Fibroblast of lung (primary cell): Measurements from ENCODE around the gene TLE1. TPM values are rescaled to one million over a fixed set of nuclear protein-coding genes. Genes with fewer than 3 reads are reported as not detected.

Experiments used
- DNase-seq, 2 donors: peaks; one replicate each; pipeline versions ENCODE4 v3.0.0 to v3.0.0-alpha.2; 2010; ENCODE audit warnings: low read depth in 2 of 2
- H2AFZ ChIP-seq: 2 replicates; pipeline ENCODE4 v1.5.1; 2012; ENCODE audit warnings: low read length, control low read depth, inconsistent platforms
- H3K27ac ChIP-seq: 2 replicates; pipeline ENCODE4 v1.5.1; 2011; ENCODE audit warnings: low read length, control low read depth; ENCODE audit not compliant: insufficient read depth
- H3K27me3 ChIP-seq: 2 replicates; pipeline ENCODE4 v1.5.1; 2011; ENCODE audit warnings: mild to moderate bottlenecking, low read length; ENCODE audit not compliant: control insufficient read depth, insufficient read depth
- H3K36me3 ChIP-seq: 2 replicates; pipeline ENCODE4 v1.5.1; 2011; ENCODE audit warnings: low read length; ENCODE audit not compliant: control insufficient read depth, insufficient read depth
- H3K4me1 ChIP-seq: 2 replicates; pipeline ENCODE4 v1.5.1; 2011; ENCODE audit warnings: low read length; ENCODE audit not compliant: control insufficient read depth, insufficient read depth; ENCODE audit errors: extremely low read depth
- H3K4me2 ChIP-seq: 2 replicates; pipeline ENCODE4 v1.5.1; 2011; ENCODE audit warnings: low read length, control low read depth; ENCODE audit not compliant: insufficient read depth; ENCODE audit errors: extremely low read depth
- H3K4me3 ChIP-seq, 4 experiments: fragments of 200-600 bp in 1 of 4; sonication (generic) in 1 of 4; replicated peaks in 1 of 4; 2 replicates each; pipeline ENCODE4 v1.5.1; 2011 to 2016; ENCODE audit warnings: low read length in 4 of 4, low read depth in 3 of 4, mild to moderate bottlenecking in 3 of 4, control low read depth in 2 of 4, inconsistent platforms in 1 of 4, mixed read lengths in 1 of 4; ENCODE audit not compliant: insufficient read depth in 1 of 4; ENCODE audit errors: control extremely low read depth in 1 of 4
- H3K79me2 ChIP-seq: 2 replicates; pipeline ENCODE4 v1.5.1; 2012; ENCODE audit warnings: mild to moderate bottlenecking, low read length, inconsistent platforms; ENCODE audit not compliant: control insufficient read depth, insufficient read depth
- H3K9ac ChIP-seq: 2 replicates; pipeline ENCODE4 v1.5.1; 2011; ENCODE audit warnings: mild to moderate bottlenecking, low read length, control low read depth; ENCODE audit not compliant: insufficient read depth
- H3K9me3 ChIP-seq: 2 replicates; pipeline ENCODE4 v1.5.1; 2012; ENCODE audit warnings: low read depth, low read length; ENCODE audit not compliant: control insufficient read depth, insufficient read depth
- H4K20me1 ChIP-seq: 2 replicates; pipeline ENCODE4 v1.5.1; 2011; ENCODE audit warnings: low read length; ENCODE audit not compliant: control insufficient read depth, insufficient read depth; ENCODE audit errors: extremely low read depth
- EZH2 ChIP-seq: IDR thresholded peaks from 2 replicates; pipeline ENCODE4 v1.5.1; 2012; ENCODE audit warnings: low read length, control low read depth, mild to moderate bottlenecking; ENCODE audit errors: missing control alignments
- polyA plus RNA-seq, 2 donors: library from polyadenylated mRNA; depleted of rRNA in 1 of 2; stranded (reverse) in 1 of 2; unstranded in 1 of 2; fragments of >200 nt; gene quantifications; 2 replicates each; pipeline ENCODE4 v1.2.1, GENCODE V29; 2011 to 2012; ENCODE audit warnings: missing spikeins in 1 of 2
- total RNA-seq: library from RNA; depleted of rRNA; stranded (reverse); fragments of >200 nt; gene quantifications from 2 replicates; pipeline ENCODE4 v1.2.1, GENCODE V29; 2014
- TF ChIP-seq, protein P1 (sequence below), 2 donors: IDR thresholded peaks in 1 of 2; conservative IDR thresholded peaks in 1 of 2; 1 replicate in 1 of 2; 2 replicates in 1 of 2; pipeline ENCODE4 v1.5.1; 2011 to 2012; ENCODE audit warnings: low read length in 2 of 2, control low read depth in 1 of 2, inconsistent platforms in 1 of 2, low read depth in 1 of 2, mild to moderate bottlenecking in 1 of 2

Gene TLE1
- total and polyA plus RNA-seq, 2 donors (not counting 1 experiment from before 2014, with no cell fraction given) = 29.3 to 29.7 TPM

- H3K27ac ChIP-seq = no peak overlapping the region
- H3K27me3 ChIP-seq = no peaks in the 10 kb centered on the region
- H3K4me1 ChIP-seq = no peaks in the 10 kb centered on the region
- H3K9me3 ChIP-seq = no peaks in the 10 kb centered on the region
- H3K4me3 ChIP-seq = no peak overlapping the region
- H3K4me2 ChIP-seq = no peak overlapping the region
- H3K79me2 ChIP-seq = no peaks in the 10 kb centered on the region
- H4K20me1 ChIP-seq = no peaks in the 10 kb centered on the region
- H3K9ac ChIP-seq = no peak overlapping the region
- no peak for TF ChIP-seq EZH2
- TF ChIP-seq, protein P1, sequence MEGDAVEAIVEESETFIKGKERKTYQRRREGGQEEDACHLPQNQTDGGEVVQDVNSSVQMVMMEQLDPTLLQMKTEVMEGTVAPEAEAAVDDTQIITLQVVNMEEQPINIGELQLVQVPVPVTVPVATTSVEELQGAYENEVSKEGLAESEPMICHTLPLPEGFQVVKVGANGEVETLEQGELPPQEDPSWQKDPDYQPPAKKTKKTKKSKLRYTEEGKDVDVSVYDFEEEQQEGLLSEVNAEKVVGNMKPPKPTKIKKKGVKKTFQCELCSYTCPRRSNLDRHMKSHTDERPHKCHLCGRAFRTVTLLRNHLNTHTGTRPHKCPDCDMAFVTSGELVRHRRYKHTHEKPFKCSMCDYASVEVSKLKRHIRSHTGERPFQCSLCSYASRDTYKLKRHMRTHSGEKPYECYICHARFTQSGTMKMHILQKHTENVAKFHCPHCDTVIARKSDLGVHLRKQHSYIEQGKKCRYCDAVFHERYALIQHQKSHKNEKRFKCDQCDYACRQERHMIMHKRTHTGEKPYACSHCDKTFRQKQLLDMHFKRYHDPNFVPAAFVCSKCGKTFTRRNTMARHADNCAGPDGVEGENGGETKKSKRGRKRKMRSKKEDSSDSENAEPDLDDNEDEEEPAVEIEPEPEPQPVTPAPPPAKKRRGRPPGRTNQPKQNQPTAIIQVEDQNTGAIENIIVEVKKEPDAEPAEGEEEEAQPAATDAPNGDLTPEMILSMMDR (conservative IDR thresholded peaks at IDR 0.05 in 1 of 2, IDR thresholded peaks at IDR 0.05 in 1 of 2; ENCODE audit: low read depth in 1 of 2, low read length in 2 of 2) = no peak
- DNase-seq = no peak
- H3K36me3 ChIP-seq = no peaks in the 10 kb centered on the region
- H2AFZ ChIP-seq = no peak overlapping the region
Measured at GRCh38 chr9:81705578-81705977, 16.2 kb upstream of the TLE1 start.

DNA sequence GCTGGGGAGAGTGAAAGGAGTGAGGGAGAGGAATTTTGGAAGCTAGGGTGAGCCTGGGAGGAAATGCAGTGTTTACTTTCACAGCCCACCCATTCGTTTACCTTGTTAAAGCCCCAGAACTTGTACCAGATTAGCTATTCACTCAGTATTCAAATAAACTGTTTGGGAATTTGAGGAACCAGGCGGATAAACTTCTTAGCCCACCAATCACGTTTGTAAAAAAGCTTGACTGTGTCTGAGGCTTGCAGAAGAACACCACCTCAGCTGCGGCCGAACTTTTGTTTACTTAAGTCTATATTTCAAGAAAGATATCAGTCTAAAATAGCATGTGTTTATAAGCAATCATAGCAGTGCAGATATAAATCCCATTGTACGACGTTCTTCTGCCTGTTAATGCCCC lies 5.2 kb upstream of the TLE1 start:
- DNase-seq = peak in 1 of 2 donors; percentile 67
- H3K4me1 ChIP-seq = peaks cover 10% of the 10 kb centered on the region
- no peak overlapping the region for H3K27ac ChIP-seq
- TF ChIP-seq EZH2 = no peak
- TF ChIP-seq, protein P1 (conservative IDR thresholded peaks at IDR 0.05 in 1 of 2, IDR thresholded peaks at IDR 0.05 in 1 of 2; ENCODE audit: low read depth in 1 of 2, low read length in 2 of 2) = no peak
- peak overlapping the region; percentile 66 for H3K4me2 ChIP-seq
- H3K27me3 ChIP-seq = no peaks in the 10 kb centered on the region
- no peaks in the 10 kb centered on the region for H3K79me2 ChIP-seq
- peak overlapping the region; percentile 54 for H2AFZ ChIP-seq
- no peak overlapping the region for H3K9ac ChIP-seq
- H4K20me1 ChIP-seq = no peaks in the 10 kb centered on the region
- no peaks in the 10 kb centered on the region for H3K36me3 ChIP-seq
- peak overlapping the region in 2 of 4 experiments; percentile 13 to 28 for H3K4me3 ChIP-seq
- H3K9me3 ChIP-seq = no peaks in the 10 kb centered on the region

DNA sequence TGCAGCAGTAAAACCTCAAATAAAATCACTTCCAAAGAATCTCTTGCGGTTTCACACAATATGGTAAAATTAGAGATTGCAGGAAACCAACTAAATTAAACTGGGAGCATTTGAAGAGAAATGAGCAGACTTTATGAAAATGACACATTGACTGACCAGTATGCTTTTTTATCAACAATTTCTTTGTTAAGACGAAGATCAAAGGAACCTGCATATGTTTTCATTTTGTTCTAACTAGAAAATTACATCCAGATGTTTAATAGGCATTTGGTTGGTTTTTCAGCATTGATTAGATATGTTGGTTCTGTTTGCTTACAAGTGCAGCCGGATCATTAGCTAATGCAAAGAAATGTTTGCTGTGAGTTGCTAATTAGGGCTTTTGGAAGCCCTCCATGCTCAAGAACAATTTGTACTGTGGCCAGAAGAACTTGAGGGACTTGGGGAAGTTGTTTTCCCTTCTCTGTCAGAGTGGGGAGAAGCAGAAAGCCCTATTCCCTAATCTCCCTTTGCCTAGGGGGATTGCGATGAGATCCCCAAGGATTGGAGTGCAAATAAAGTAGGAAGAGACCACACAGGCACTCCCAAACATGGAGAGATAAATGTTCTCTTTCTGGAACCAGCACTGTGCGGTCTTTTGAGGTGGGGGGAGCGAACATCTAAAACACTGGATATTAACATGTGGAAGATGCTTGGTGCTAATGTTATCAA lies 4.5 kb upstream of the TLE1 start:
- Histone ChIP-seq H3K79me2 (no peaks in the 10 kb centered on the region), H3K9me3 (no peaks in the 10 kb centered on the region), H3K4me2 (peak overlapping the region; percentile 58), H4K20me1 (no peaks in the 10 kb centered on the region), H3K9ac (no peak overlapping the region), H2AFZ (no peak overlapping the region), H3K27me3 (no peaks in the 10 kb centered on the region), H3K36me3 (no peaks in the 10 kb centered on the region), H3K4me1 (peaks cover 10% of the 10 kb centered on the region), H3K27ac (no peak overlapping the region), H3K4me3 (no peak overlapping the region)
- DNase-seq = peak in 1 of 2 donors; percentile 77
- no peak for TF ChIP-seq EZH2
- TF ChIP-seq, protein P1 (conservative IDR thresholded peaks at IDR 0.05 in 1 of 2, IDR thresholded peaks at IDR 0.05 in 1 of 2; ENCODE audit: low read depth in 1 of 2, low read length in 2 of 2) = no peak
